ENCODE data around the gene POLR2E. TPM values are rescaled to one million over a fixed set of nuclear protein-coding genes. Genes with fewer than 3 reads are reported as not detected.

The POLR2E gene
- total and polyA plus RNA-seq, 2 experiments from 2014 or later, result 257 to 286 TPM

GRCh38 chr19:1140272-1141027 lies 45.3 kb upstream of the POLR2E start:
- Histone ChIP-seq H3K4me1 (ENCODE audit: insufficient read depth) (no peaks in the 10 kb centered on the region), H3K9me2 (ENCODE audit: insufficient read depth) (no peaks in the 10 kb centered on the region), H2AFZ (no peak overlapping the region), H3K36me3 (ENCODE audit: insufficient read depth) (peaks cover 3% of the 10 kb centered on the region; the same call in 1 of the 2 replicates), H4K20me1 (replicated peaks; ENCODE audit: insufficient read depth) (peaks cover 4% of the 10 kb centered on the region; the same call in 1 of the 2 replicates), H3K4me3 (no peak overlapping the region), H3F3A (replicated peaks; ENCODE audit: low read depth) (no peaks in the 10 kb centered on the region; the same call in 1 of the 2 replicates), H3K27me3 (ENCODE audit: insufficient read depth) (no peaks in the 10 kb centered on the region), H3K79me2 (replicated peaks; ENCODE audit: insufficient read depth) (no peaks in the 10 kb centered on the region), H3K4me2 (no peak overlapping the region), H3K27ac (ENCODE audit: low read depth) (no peak overlapping the region)
- TF ChIP-seq STAT1 (IDR thresholded peaks at IDR 0.05; ENCODE audit: unreplicated experiment), result no peak
- TF ChIP-seq ZNF462 (CRISPR knock-in tag; IDR thresholded peaks at IDR 0.05), result no peak
- no peak for TF ChIP-seq REST (IDR thresholded peaks at IDR 0.05; ENCODE audit: unreplicated experiment)
- no peak for TF ChIP-seq EZH2 (IDR thresholded peaks at IDR 0.05; ENCODE audit: low read depth, unreplicated experiment)
- Mint-ChIP-seq H3K4me3 (no peak overlapping the region), H3K27me3 (ENCODE audit: insufficient read depth, low read depth, poor library complexity) (peaks cover 21% of the 10 kb centered on the region), H3K4me1 (peaks cover 13% of the 10 kb centered on the region), H3K27ac (no peak overlapping the region; the same call in 1 of the 2 replicates), H3K36me3 (ENCODE audit: low read depth) (peaks cover 33% of the 10 kb centered on the region), H3K9me3 (peaks cover 4% of the 10 kb centered on the region; the same call in 1 of the 3 replicates)
- no peak for ATAC-seq
- DNase-seq (ENCODE audit: low spot score), result no peak
